ENCODE measurements around the gene CENPA. TPM values are rescaled to one million over a fixed set of nuclear protein-coding genes. Genes with fewer than 3 reads are reported as not detected.
"Not testable (repeated sequence)": the region's sequence is repeated elsewhere in the genome, so short reads cannot be mapped to it uniquely, and the experiment has no call there.

The CENPA gene
- total RNA-seq, 2 donors from 2014 or later, result 0.35 to 0.41 TPM

DNA sequence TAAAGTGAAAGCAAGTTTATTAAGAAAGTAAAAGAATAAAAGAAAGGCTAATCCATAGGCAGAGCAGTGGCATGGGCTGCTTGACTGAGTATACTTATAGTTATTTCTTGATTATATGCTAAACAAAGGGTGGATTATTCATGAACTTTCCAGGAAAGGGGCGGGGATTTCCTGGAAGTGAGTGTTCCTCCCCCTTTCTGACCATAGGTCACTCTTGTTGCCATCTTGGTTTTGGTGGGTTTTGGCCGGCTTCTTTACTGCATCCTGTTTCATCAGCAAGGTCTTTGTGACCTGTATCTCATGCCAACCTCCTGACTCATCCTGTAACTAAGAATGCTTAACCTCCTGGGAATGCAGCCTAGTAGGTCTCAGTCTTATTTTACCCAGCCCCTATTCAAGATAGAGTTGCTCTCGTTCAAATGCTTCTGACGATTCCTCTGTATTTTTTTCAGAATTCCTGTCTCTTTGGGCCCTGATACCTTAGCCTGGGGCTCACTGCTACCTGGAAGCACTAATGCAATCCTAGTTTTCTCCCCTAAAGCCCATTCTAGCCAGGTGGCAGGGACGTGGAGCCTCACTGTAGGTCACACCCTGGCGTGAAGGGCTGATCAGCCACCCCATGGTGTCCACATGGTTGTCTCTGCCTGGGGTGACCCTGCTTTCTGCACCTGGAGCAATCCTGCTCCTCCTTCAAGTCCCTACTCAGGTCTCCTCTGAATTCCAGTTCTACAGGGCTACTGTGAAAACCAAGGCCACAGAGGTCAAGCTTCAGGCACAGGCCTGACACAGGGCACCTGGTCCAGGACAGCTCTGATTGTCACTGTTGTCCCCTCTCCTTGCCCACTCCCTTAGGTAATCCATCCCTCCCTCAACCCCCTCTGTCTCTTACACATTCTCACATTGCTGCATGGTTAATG is 27.7 kb upstream of the CENPA start:
- TF ChIP-seq, protein P1, sequence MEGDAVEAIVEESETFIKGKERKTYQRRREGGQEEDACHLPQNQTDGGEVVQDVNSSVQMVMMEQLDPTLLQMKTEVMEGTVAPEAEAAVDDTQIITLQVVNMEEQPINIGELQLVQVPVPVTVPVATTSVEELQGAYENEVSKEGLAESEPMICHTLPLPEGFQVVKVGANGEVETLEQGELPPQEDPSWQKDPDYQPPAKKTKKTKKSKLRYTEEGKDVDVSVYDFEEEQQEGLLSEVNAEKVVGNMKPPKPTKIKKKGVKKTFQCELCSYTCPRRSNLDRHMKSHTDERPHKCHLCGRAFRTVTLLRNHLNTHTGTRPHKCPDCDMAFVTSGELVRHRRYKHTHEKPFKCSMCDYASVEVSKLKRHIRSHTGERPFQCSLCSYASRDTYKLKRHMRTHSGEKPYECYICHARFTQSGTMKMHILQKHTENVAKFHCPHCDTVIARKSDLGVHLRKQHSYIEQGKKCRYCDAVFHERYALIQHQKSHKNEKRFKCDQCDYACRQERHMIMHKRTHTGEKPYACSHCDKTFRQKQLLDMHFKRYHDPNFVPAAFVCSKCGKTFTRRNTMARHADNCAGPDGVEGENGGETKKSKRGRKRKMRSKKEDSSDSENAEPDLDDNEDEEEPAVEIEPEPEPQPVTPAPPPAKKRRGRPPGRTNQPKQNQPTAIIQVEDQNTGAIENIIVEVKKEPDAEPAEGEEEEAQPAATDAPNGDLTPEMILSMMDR (IDR thresholded peaks at IDR 0.05), result no peak
- H3K9me3 ChIP-seq, result no peaks in the 10 kb centered on the region
- H3K36me3 ChIP-seq, result no peaks in the 10 kb centered on the region
- H3K27me3 ChIP-seq, result no peaks in the 10 kb centered on the region
- peaks cover 0 to 16% of the 10 kb centered on the region in 2 donors for H3K4me1 ChIP-seq
- no peak overlapping the region for H3K4me3 ChIP-seq
- H3K27ac ChIP-seq, result peak overlapping the region; percentile 42 to 70
- DNase-seq (ENCODE audit: low spot score), result peak; percentile 72

DNA sequence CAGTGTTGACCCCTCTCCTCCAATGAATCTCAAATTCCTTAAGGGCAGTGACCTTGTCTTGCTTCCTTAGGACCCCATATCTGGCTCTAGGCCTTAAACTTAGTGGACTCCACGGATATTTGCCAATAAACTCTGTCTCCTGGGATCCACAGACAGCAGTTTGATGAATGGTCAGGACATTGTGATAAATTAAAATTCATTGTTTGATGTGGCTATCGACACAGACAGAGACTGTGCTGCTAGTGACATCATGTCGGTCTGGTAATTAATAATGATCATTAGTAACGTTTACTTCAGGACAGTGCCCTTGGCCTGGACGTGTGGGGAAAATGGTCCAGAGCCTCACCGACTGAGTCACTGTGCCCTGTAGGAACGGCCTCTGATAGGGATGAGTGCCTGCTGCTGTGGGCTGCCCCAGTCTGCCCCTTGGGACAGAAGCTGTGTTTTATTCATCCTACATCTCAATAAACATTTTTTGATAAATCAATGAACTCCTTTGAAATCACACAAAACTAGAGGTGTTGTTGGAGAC is 27.0 kb upstream of the CENPA start:
- Histone ChIP-seq H3K9me3 (no peaks in the 10 kb centered on the region), H3K4me1 (peaks cover 0 to 23% of the 10 kb centered on the region in 2 donors), H3K36me3 (no peaks in the 10 kb centered on the region), H3K27me3 (no peaks in the 10 kb centered on the region), H3K4me3 (no peak overlapping the region), H3K27ac (peak overlapping the region; percentile 42 to 70)
- DNase-seq (ENCODE audit: low spot score), result no peak
- TF ChIP-seq, protein P1 (IDR thresholded peaks at IDR 0.05), result no peak

DNA sequence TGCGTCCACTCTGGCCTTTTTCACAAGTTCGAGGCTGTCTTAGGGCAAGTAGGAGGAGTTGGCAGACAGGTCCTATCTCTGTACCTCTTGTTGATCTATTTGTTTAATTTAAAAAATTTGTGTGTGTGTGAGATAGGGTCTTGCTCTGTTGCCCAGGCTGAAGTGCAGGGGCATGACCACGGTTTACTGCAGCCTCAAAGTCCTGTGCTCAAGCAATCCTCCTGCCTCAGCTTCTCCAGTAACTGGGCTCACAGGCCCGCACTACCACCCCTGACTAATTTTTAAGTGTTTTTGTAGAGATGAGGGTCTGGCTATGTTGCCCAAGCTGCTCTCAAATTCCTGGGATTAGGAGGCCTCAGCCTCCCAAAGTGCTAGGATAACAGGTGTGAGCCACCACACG is 26.0 kb upstream of the CENPA start:
- TF ChIP-seq, protein P1 (IDR thresholded peaks at IDR 0.05), result no peak
- Histone ChIP-seq H3K27ac (no peak overlapping the region), H3K27me3 (no peaks in the 10 kb centered on the region), H3K36me3 (no peaks in the 10 kb centered on the region), H3K4me1 (peaks cover 0 to 25% of the 10 kb centered on the region in 2 donors), H3K4me3 (no peak overlapping the region), H3K9me3 (no peaks in the 10 kb centered on the region)
- no peak for DNase-seq (ENCODE audit: low spot score)

DNA sequence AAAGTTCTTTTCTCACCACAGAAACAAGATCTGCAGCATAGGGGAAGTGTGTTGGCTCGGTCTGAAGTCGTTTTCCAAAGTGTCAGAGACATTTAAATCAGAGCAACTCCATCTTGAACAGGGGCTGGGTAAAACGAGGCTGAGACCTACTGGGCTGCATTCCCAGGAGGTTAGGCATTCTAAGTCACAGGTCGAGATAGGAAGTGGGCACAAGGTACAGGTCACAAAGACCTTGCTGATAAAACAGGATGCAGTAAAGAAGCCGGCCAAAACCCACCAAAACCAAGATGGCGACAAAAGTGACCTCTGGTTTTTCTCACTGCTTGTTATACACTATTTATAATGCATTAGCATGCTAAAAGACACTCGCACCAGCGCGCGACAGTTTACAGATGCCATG is 24.9 kb upstream of the CENPA start:
- H3K27ac ChIP-seq; H3K9me3 ChIP-seq; H3K4me3 ChIP-seq; H3K36me3 ChIP-seq; DNase-seq (ENCODE audit: low spot score); H3K27me3 ChIP-seq: not testable (repeated sequence)
- H3K4me1 ChIP-seq, result peaks cover 0 to 36% of the 10 kb centered on the region in 2 donors

DNA sequence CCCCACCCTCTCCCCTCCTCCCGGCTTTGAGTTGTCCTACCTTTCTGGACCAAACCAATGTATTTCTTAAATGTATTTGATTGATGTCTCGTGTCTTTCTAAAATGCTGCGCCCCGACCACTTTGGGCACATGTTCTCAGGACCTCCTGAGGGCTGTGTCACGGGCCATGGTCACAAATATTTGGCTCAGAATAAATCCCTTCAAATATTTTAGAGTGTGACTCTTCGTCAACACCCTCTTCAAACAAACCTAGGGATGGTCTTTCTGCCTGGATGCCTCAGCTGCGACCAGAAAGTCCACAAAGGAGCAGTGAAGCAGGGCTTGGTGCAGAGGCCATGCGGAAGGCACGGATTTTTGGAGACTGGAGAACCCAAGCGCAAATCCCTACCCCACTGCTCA is 22.8 kb upstream of the CENPA start:
- Histone ChIP-seq H3K9me3 (no peaks in the 10 kb centered on the region), H3K4me1 (peaks cover 0 to 41% of the 10 kb centered on the region in 2 donors), H3K36me3 (no peaks in the 10 kb centered on the region), H3K27ac (no peak overlapping the region), H3K27me3 (no peaks in the 10 kb centered on the region), H3K4me3 (no peak overlapping the region)
- DNase-seq (ENCODE audit: low spot score), result no peak
- TF ChIP-seq, protein P1 (IDR thresholded peaks at IDR 0.05), result no peak

DNA sequence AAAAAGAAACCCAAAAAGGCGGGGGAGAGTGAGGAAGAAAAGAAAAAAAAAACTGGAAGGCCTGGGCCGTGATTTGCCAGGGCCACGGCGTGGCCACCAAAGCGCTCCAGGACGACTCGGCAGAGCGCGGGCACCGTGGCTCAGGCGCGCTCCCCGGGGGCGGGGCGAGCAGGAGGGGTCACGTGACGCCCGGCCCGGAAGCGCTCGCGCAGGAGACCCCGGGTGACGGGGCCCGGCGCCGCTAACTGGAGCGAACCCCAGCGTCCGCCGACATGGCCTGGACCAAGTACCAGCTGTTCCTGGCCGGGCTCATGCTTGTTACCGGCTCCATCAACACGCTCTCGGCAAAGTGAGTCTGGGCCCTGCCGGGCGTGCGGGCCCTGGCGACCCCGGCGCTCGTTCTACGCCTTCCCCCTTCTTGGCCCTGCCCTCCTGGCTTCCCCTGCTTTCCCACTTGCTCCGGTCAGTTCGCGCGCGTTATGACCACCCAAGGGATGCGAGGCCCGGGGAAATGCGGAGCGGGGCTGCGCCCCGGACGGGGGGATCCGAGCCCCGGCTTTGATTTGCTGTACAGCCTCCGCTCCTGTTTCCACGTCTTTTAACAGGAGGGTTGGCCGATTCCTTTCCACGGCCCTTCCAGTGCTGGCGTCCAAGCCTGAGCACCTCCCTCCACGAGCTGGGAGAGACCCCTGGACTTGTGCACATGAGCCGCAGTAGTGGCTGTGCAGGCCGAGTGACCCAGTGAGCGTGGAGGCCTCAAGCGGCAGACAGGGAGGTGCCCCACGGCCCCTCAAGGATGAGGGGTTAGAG is 21.6 kb upstream of the CENPA start, which contains the start of gene SLC35F6:
Gene SLC35F6, plus strand, starts transcription at position 207 of the 810 bp plus-strand sequence. Its CDS starts 66 bp downstream, at position 273.
- H3K9me3 ChIP-seq, result no peaks in the 10 kb centered on the region
- TF ChIP-seq, protein P1 (IDR thresholded peaks at IDR 0.05), result no peak
- H3K4me3 ChIP-seq, result peak within 1 kb of the TSS; percentile 75 to 86
- H3K27me3 ChIP-seq, result no peaks in the 10 kb centered on the region
- no peaks in the 10 kb centered on the region for H3K36me3 ChIP-seq
- peak within 1 kb of the TSS; percentile 91 to 94 for H3K27ac ChIP-seq
- DNase-seq (ENCODE audit: low spot score), result peak; percentile 80
- peaks cover 0 to 46% of the 10 kb centered on the region in 2 donors for H3K4me1 ChIP-seq
